Measurements from ENCODE around the gene MTHFD1L.
"Not testable (repeated sequence)": the region's sequence is repeated elsewhere in the genome, so short reads cannot be mapped to it uniquely, and the experiment has no call there.

Gene MTHFD1L

GRCh38 chr6:151021896-151022295, 156.4 kb downstream of the MTHFD1L start:
- no peak for DNase-seq

- no peak for DNase-seq
These were observed 157.0 kb downstream of the MTHFD1L start for GRCh38 chr6:151022492-151022891.

- DNase-seq, result no peak
These were observed 157.8 kb downstream of the MTHFD1L start for GRCh38 chr6:151023342-151023741.

- DNase-seq, result no peak
These were observed 159.1 kb downstream of the MTHFD1L start for GRCh38 chr6:151024597-151024996.

- DNase-seq, result no peak
These were observed 159.6 kb downstream of the MTHFD1L start for GRCh38 chr6:151025076-151025475.

- no peak for DNase-seq
These were observed 160.7 kb downstream of the MTHFD1L start for GRCh38 chr6:151026041-151026663.

- DNase-seq, result peak; percentile 30
These were observed 161.8 kb downstream of the MTHFD1L start for GRCh38 chr6:151027295-151027747.

- no peak for DNase-seq
These were observed 162.7 kb downstream of the MTHFD1L start for GRCh38 chr6:151027936-151028838.

- peak; percentile 40 for DNase-seq
These were observed 164.5 kb downstream of the MTHFD1L start for GRCh38 chr6:151029970-151030369.

GRCh38 chr6:151032034-151032433, 166.5 kb downstream of the MTHFD1L start:
- no peak for DNase-seq

- DNase-seq, result no peak
These were observed 169.6 kb downstream of the MTHFD1L start for GRCh38 chr6:151034825-151035781.

GRCh38 chr6:151036211-151036721, 170.8 kb downstream of the MTHFD1L start:
- DNase-seq, result not testable (repeated sequence)

GRCh38 chr6:151036869-151037680, 171.6 kb downstream of the MTHFD1L start:
- no peak for DNase-seq

- DNase-seq, result no peak
These were observed 173.1 kb downstream of the MTHFD1L start for GRCh38 chr6:151038616-151039015.

GRCh38 chr6:151040888-151041521, 175.5 kb downstream of the MTHFD1L start:
- peak; percentile 95 for DNase-seq

GRCh38 chr6:151041686-151042085, 176.2 kb downstream of the MTHFD1L start:
- DNase-seq, result no peak

- DNase-seq, result not testable (repeated sequence)
These were observed 177.4 kb downstream of the MTHFD1L start for GRCh38 chr6:151042911-151043330.

- peak; percentile 22 for DNase-seq
These were observed 178.4 kb downstream of the MTHFD1L start for GRCh38 chr6:151043944-151044343.

GRCh38 chr6:151044465-151045441, 179.3 kb downstream of the MTHFD1L start:
- no peak for DNase-seq
